Measurements from ENCODE around the gene GJC2. TPM values are rescaled to one million over a fixed set of nuclear protein-coding genes. Genes with fewer than 3 reads are reported as not detected.

GJC2 gene
- total and polyA plus RNA-seq, 11 donors = 0.40 to 3.8 (median 0.78) TPM

- H3K27ac ChIP-seq = peak overlapping the region in 11 of 12 donors; percentile 82 to 97 (median 89)
- H3K4me3 ChIP-seq = peak overlapping the region; percentile 62 to 99 (median 92)
- no peaks in the 10 kb centered on the region for H3K9me3 ChIP-seq
- intact Hi-C loops (cut with DNase I) = loop anchor here in 1 of 10 donors (2.0 kb wide), 1 partner anchor 19 kb away; the partner anchor contains the start of gene ARF1
- TF ChIP-seq, protein P1, sequence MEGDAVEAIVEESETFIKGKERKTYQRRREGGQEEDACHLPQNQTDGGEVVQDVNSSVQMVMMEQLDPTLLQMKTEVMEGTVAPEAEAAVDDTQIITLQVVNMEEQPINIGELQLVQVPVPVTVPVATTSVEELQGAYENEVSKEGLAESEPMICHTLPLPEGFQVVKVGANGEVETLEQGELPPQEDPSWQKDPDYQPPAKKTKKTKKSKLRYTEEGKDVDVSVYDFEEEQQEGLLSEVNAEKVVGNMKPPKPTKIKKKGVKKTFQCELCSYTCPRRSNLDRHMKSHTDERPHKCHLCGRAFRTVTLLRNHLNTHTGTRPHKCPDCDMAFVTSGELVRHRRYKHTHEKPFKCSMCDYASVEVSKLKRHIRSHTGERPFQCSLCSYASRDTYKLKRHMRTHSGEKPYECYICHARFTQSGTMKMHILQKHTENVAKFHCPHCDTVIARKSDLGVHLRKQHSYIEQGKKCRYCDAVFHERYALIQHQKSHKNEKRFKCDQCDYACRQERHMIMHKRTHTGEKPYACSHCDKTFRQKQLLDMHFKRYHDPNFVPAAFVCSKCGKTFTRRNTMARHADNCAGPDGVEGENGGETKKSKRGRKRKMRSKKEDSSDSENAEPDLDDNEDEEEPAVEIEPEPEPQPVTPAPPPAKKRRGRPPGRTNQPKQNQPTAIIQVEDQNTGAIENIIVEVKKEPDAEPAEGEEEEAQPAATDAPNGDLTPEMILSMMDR (IDR thresholded peaks at IDR 0.05) = peak in 4 of 12 donors; percentile 11 to 21 (median 14)
- TF ChIP-seq POLR2A (IDR thresholded peaks at IDR 0.05) = no peak
- H3K27me3 ChIP-seq = no peaks in the 10 kb centered on the region
- WGBS, 4 donors = 0 to 33% (median 15%) methylated on average over 17 to 73 of the region's 73 CpGs
- peaks cover 0 to 61% (median 53%) of the 10 kb centered on the region in 9 donors for H3K36me3 ChIP-seq
- peaks cover 0 to 39% (median 22%) of the 10 kb centered on the region in 12 donors for H3K4me1 ChIP-seq
- DNase-seq (peak in 1 of 5 donors; percentile 71), ATAC-seq (peak in 2 of 4 donors; percentile 0 to 4)
Measured at GRCh38 chr1:228101994-228102790, 47.5 kb upstream of the GJC2 start.

DNA sequence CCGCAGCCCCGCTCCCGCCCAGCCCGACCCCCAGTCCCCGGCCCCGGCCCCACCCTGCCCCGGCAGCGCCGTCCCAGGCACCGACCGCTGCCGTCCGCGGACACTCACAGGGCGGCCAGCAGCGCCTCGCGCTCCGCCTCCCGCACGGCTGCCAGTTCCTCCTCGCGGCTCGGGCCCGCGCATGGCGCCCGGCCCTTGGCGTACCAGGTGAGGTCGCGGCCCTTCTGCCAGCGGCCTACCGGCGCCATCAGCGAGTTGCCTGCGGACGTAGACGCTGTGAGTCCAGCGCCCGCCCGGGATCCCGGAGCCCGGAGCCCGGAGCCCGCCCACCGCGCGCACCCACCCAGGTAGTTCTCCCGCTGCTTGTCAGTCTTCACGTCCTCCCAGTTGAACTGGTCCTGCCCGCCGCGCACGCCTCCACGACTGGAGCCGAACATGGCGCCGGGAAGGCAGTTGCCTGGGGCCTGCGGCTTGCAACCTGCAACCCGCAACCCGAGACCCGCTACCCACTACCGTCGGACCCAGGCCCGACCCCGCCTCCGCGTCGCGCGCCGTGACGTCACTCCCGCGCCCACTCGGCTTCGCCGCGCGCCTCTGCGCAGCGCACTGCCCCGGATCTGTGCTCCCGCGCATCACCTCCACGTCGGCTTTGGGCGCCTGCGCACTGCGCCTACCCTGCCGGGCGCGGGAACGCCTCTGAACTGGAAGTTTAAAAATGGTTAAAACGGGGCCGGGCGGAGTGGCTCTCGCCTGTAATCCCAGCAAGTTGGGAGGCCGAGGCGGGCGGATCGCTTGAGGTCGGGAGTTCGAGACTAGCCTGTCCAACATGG, 46.7 kb upstream of the GJC2 start, which contains the start of gene C1orf35:
TSS of gene C1orf35 (minus strand) at position 535 of the 830 bp plus-strand sequence. CDS start at position 437, 98 bp downstream.
- intact Hi-C loops (cut with DNase I) = loop anchor here in 1 of 10 donors (2.0 kb wide), 1 partner anchor 20 kb away; the partner anchor contains the start of gene ARF1
- TF ChIP-seq, protein P1 (IDR thresholded peaks at IDR 0.05) = no peak
- TF ChIP-seq POLR2A (IDR thresholded peaks at IDR 0.05) = peak in 1 of 2 donors; percentile 61
- DNase-seq (peak; percentile 92 to 97 (median 94)), ATAC-seq (peak; percentile 85 to 93 (median 88))
- WGBS, 4 donors = 0 to 1% (median 0%) methylated on average over 37 to 104 of the region's 104 CpGs
- Histone ChIP-seq H3K27me3 (no peaks in the 10 kb centered on the region), H3K27ac (peak within 1 kb of the TSS; percentile 55 to 97 (median 89)), H3K36me3 (peaks cover 0 to 60% (median 51%) of the 10 kb centered on the region in 9 donors), H3K4me3 (peak within 1 kb of the TSS; percentile 62 to 99 (median 92)), H3K9me3 (no peaks in the 10 kb centered on the region), H3K4me1 (peaks cover 0 to 42% (median 25%) of the 10 kb centered on the region in 12 donors)

- H3K4me3 ChIP-seq = no peak overlapping the region
- no peaks in the 10 kb centered on the region for H3K27me3 ChIP-seq
- intact Hi-C loops (cut with DNase I) = loop anchor here in 1 of 10 donors (5.0 kb wide), 1 partner anchor 63 kb away; the partner anchor contains the start of gene IBA57
- WGBS, 4 donors = 55 to 71% (median 61%) methylated on average over 4 to 7 of the region's 7 CpGs
- no peaks in the 10 kb centered on the region for H3K9me3 ChIP-seq
- TF ChIP-seq, protein P1 (IDR thresholded peaks at IDR 0.05) = no peak
- no peak for TF ChIP-seq POLR2A (IDR thresholded peaks at IDR 0.05)
- H3K36me3 ChIP-seq = peaks cover 0 to 44% (median 34%) of the 10 kb centered on the region in 9 donors
- DNase-seq = peak in 1 of 5 donors; percentile 30
- peaks cover 5 to 49% (median 33%) of the 10 kb centered on the region in 12 donors for H3K4me1 ChIP-seq
- peak overlapping the region in 2 of 12 donors; percentile 16 to 97 for H3K27ac ChIP-seq
- ATAC-seq = no peak
Measured at GRCh38 chr1:228104526-228105269, 45.0 kb upstream of the GJC2 start.
